H9 (cell line): ENCODE results near the gene ATAD5. TPM values are rescaled to one million over a fixed set of nuclear protein-coding genes. Genes with fewer than 3 reads are reported as not detected.
"Not testable (repeated sequence)": the region's sequence is repeated elsewhere in the genome, so short reads cannot be mapped to it uniquely, and the experiment has no call there.

Experiments
- DNase-seq: peaks from one replicate; pipeline ENCODE4 v3.0.0-alpha.2; 2017
- H2AFZ ChIP-seq: one replicate; pipeline ENCODE4 v1.6.1; 2013; ENCODE audit warnings: mild to moderate bottlenecking, low read length, control low read depth, moderate library complexity
- H2AK5ac ChIP-seq: 2 replicates; pipeline ENCODE4 v1.6.1; 2013; ENCODE audit warnings: low read length, control low read depth, mixed read lengths; ENCODE audit not compliant: insufficient read length
- H2BK120ac ChIP-seq: one replicate; pipeline ENCODE4 v1.6.1; 2013; ENCODE audit warnings: low read depth, mild to moderate bottlenecking, low read length, control low read depth, inconsistent platforms; ENCODE audit not compliant: poor library complexity, severe bottlenecking
- H2BK12ac ChIP-seq: 2 replicates; pipeline ENCODE4 v1.6.1; 2013; ENCODE audit warnings: low read length, control low read depth, mixed read lengths, low read depth; ENCODE audit not compliant: insufficient read length
- H2BK15ac ChIP-seq: 2 replicates; pipeline ENCODE4 v1.6.1; 2013; ENCODE audit warnings: low read depth, low read length, control low read depth
- H2BK20ac ChIP-seq: one replicate; pipeline ENCODE4 v1.6.1; 2013; ENCODE audit warnings: low read depth, mild to moderate bottlenecking, low read length, control low read depth, inconsistent platforms; ENCODE audit not compliant: poor library complexity, severe bottlenecking
- H2BK5ac ChIP-seq: 2 replicates; pipeline ENCODE4 v1.6.1; 2013; ENCODE audit warnings: low read length, control low read depth, mixed read lengths; ENCODE audit not compliant: insufficient read length
- H3K14ac ChIP-seq: 2 replicates; pipeline ENCODE4 v1.6.1; 2013; ENCODE audit warnings: low read length, control low read depth; ENCODE audit not compliant: insufficient read depth
- H3K18ac ChIP-seq: 2 replicates; pipeline ENCODE4 v1.6.1; 2013; ENCODE audit warnings: low read depth, mild to moderate bottlenecking, mixed read lengths, low read length, control low read depth; ENCODE audit not compliant: insufficient read length
- H3K23ac ChIP-seq: 2 replicates; pipeline ENCODE4 v1.6.1; 2013; ENCODE audit warnings: low read length, control low read depth, mixed read lengths, low read depth; ENCODE audit not compliant: insufficient read length
- H3K23me2 ChIP-seq: 2 replicates; pipeline ENCODE4 v1.6.1; 2013; ENCODE audit warnings: low read depth, mild to moderate bottlenecking, mixed read lengths, low read length, control low read depth; ENCODE audit not compliant: insufficient read length, poor library complexity, severe bottlenecking
- H3K27ac ChIP-seq: 2 replicates; pipeline ENCODE4 v1.5.1; 2013; ENCODE audit warnings: low read length, control low read depth, mixed read lengths, low read depth; ENCODE audit not compliant: insufficient read length
- H3K27me3 ChIP-seq: 2 replicates; pipeline ENCODE4 v1.6.1; 2013; ENCODE audit warnings: low read length, control low read depth, inconsistent platforms; ENCODE audit not compliant: insufficient read depth
- H3K4ac ChIP-seq: 2 replicates; pipeline ENCODE4 v1.6.1; 2013; ENCODE audit warnings: low read depth, mild to moderate bottlenecking, control low read depth, inconsistent platforms, low read length, moderate library complexity
- H3K4me1 ChIP-seq: 2 replicates; pipeline ENCODE4 v1.6.1; 2013; ENCODE audit warnings: low read length, control low read depth, inconsistent platforms; ENCODE audit not compliant: insufficient read depth
- H3K4me2 ChIP-seq: 2 replicates; pipeline ENCODE4 v1.6.1; 2013; ENCODE audit warnings: low read length, control low read depth, mixed read lengths; ENCODE audit not compliant: insufficient read length, insufficient read depth
- H3K56ac ChIP-seq: 2 replicates; pipeline ENCODE4 v1.6.1; 2013; ENCODE audit warnings: low read depth, mild to moderate bottlenecking, mixed read lengths, low read length, control low read depth; ENCODE audit not compliant: insufficient read length
- H3K79me1 ChIP-seq: 2 replicates; pipeline ENCODE4 v1.6.1; 2013; ENCODE audit warnings: low read depth, mild to moderate bottlenecking, moderate library complexity, low read length, control low read depth, inconsistent platforms; ENCODE audit not compliant: insufficient read depth, poor library complexity, severe bottlenecking
- H3K79me2 ChIP-seq: 2 replicates; pipeline ENCODE4 v1.6.1; 2013; ENCODE audit warnings: low read length, control low read depth, inconsistent platforms; ENCODE audit not compliant: insufficient read depth
- H3K9ac ChIP-seq: 2 replicates; pipeline ENCODE4 v1.6.1; 2013; ENCODE audit warnings: low read length, control low read depth, mixed read lengths; ENCODE audit not compliant: insufficient read length; ENCODE audit errors: extremely low read depth
- H3K9me3 ChIP-seq: one replicate; pipeline ENCODE4 v1.6.1; 2013; ENCODE audit warnings: low read depth, low read length, inconsistent platforms; ENCODE audit not compliant: control insufficient read depth
- H3T11ph ChIP-seq: one replicate; pipeline ENCODE4 v1.6.1; 2013; ENCODE audit warnings: mild to moderate bottlenecking, low read length, control low read depth, inconsistent platforms
- H4K20me1 ChIP-seq: one replicate; pipeline ENCODE4 v1.6.1; 2013; ENCODE audit not compliant: control insufficient read depth, insufficient read length, insufficient read depth
- H4K5ac ChIP-seq: 2 replicates; pipeline ENCODE4 v1.6.1; 2013; ENCODE audit warnings: low read depth, mild to moderate bottlenecking, mixed read lengths, low read length, control low read depth; ENCODE audit not compliant: insufficient read length
- H4K8ac ChIP-seq: replicated peaks from 2 replicates; pipeline ENCODE4 v1.6.1; 2013; ENCODE audit warnings: low read length, control low read depth, mixed read lengths, low read depth; ENCODE audit not compliant: insufficient read length
- H4K91ac ChIP-seq: 2 replicates; pipeline ENCODE4 v1.6.1; 2013; ENCODE audit warnings: low read depth, mild to moderate bottlenecking, moderate library complexity, mixed read lengths, low read length, control low read depth; ENCODE audit not compliant: insufficient read length
- H3K27ac Mint-ChIP-seq, 3 experiments: 2 replicates in 2 of 3; 3 replicates in 1 of 3; pipeline ENCODE4 v1.8.0; 2020 to 2021; ENCODE audit warnings: mixed read lengths in 3 of 3, mild to moderate bottlenecking in 1 of 3, moderate library complexity in 1 of 3
- H3K27me3 Mint-ChIP-seq: 2 replicates; pipeline ENCODE4 v1.8.0; 2021; ENCODE audit warnings: low read depth, mild to moderate bottlenecking, moderate library complexity, mixed read lengths
- H3K36me3 Mint-ChIP-seq, 3 experiments: 2 replicates in 2 of 3; 3 replicates in 1 of 3; pipeline ENCODE4 v1.8.0; 2020 to 2021; ENCODE audit warnings: low read depth in 3 of 3, mixed read lengths in 3 of 3; ENCODE audit not compliant: insufficient read depth in 1 of 3
- H3K4me1 Mint-ChIP-seq, 2 experiments: 2 replicates each; pipeline ENCODE4 v1.8.0; 2020; ENCODE audit warnings: mixed read lengths in 2 of 2
- H3K4me3 Mint-ChIP-seq, 2 experiments: 2 replicates in 1 of 2; 3 replicates in 1 of 2; pipeline ENCODE4 v1.8.0; 2020 to 2021; ENCODE audit warnings: mild to moderate bottlenecking in 2 of 2, mixed read lengths in 2 of 2, moderate library complexity in 1 of 2
- H3K9me3 Mint-ChIP-seq, 2 experiments: 2 replicates in 1 of 2; 3 replicates in 1 of 2; pipeline ENCODE4 v1.8.0; 2020; ENCODE audit warnings: mild to moderate bottlenecking in 2 of 2, mixed read lengths in 2 of 2, moderate library complexity in 1 of 2
- CTCF ChIP-seq: fragments of 200-600 bp; sonication (generic); conservative IDR thresholded peaks from 3 replicates; pipeline ENCODE4 v1.8.0; 2021; ENCODE audit warnings: antibody characterized with exemption, mild to moderate bottlenecking
- WGBS: extraction: QIAGEN DNeasy Blood & Tissue Kit; methylation state at CpG from one replicate; pipeline ENCODE4 v1.1.7; 2013; ENCODE audit warnings: missing lambda C conversion rate, low lambda C conversion rate, mixed read lengths; ENCODE audit not compliant: insufficient read length; ENCODE audit errors: extremely low coverage; 5-methylcytosine and 5-hydroxymethylcytosine counted together
- total RNA-seq: library from RNA; stranded (reverse); gene quantifications from 2 replicates; pipeline ENCODE4 v1.2.1, GENCODE V29; 2021

ATAD5 gene
- total RNA-seq, 1 experiment from 2014 or later: 27.0 TPM

GRCh38 chr17:30908717-30909420 lies 77.1 kb downstream of the ATAD5 start:
- Histone ChIP-seq H3K27ac (no peak overlapping the region), H2BK120ac (no peak overlapping the region), H3K79me2 (no peaks in the 10 kb centered on the region), H2AFZ (no peak overlapping the region), H4K20me1 (no peaks in the 10 kb centered on the region), H3T11ph (no peak overlapping the region), H3K79me1 (no peaks in the 10 kb centered on the region), H3K4me2 (no peak overlapping the region), H4K91ac (no peak overlapping the region), H3K9me3 (no peaks in the 10 kb centered on the region), H2BK12ac (no peak overlapping the region), H3K23ac (no peak overlapping the region), H4K5ac (no peak overlapping the region), H3K56ac (no peak overlapping the region), H3K9ac (no peak overlapping the region), H2BK15ac (no peak overlapping the region), H2BK5ac (no peak overlapping the region), H2BK20ac (no peak overlapping the region), H3K14ac (no peak overlapping the region), H4K8ac (no peak overlapping the region), H3K4ac (no peak overlapping the region), H3K4me1 (no peaks in the 10 kb centered on the region), H3K27me3 (no peaks in the 10 kb centered on the region), H3K18ac (no peak overlapping the region), H2AK5ac (no peak overlapping the region), H3K23me2 (peaks cover 7% of the 10 kb centered on the region)
- no CpG with 5 or more reads among the region's 3 CpGs for WGBS
- peaks cover 0 to 4% (median 2%) of the 10 kb centered on the region in 3 experiments; a peak in 4 of 7 replicates for H3K36me3 Mint-ChIP-seq
- H3K27me3 Mint-ChIP-seq: no peaks in the 10 kb centered on the region; the same call in 1 of the 2 replicates
- no peaks in the 10 kb centered on the region for H3K9me3 Mint-ChIP-seq
- H3K27ac Mint-ChIP-seq: no peak overlapping the region
- TF ChIP-seq CTCF: no peak
- H3K4me1 Mint-ChIP-seq: peaks cover 10 to 12% of the 10 kb centered on the region in 2 experiments
- H3K4me3 Mint-ChIP-seq: no peak overlapping the region
- no peak for DNase-seq

- not testable (repeated sequence) for H2BK5ac ChIP-seq, H3K79me2 ChIP-seq, H3K9me3 ChIP-seq, H2BK15ac ChIP-seq, H3K36me3 Mint-ChIP-seq, H2BK120ac ChIP-seq, H3K27me3 ChIP-seq, H4K5ac ChIP-seq, H3K79me1 ChIP-seq, H3K27ac Mint-ChIP-seq, H3K23me2 ChIP-seq, H3K4me3 Mint-ChIP-seq, H3K27ac ChIP-seq, H4K8ac ChIP-seq, H2AFZ ChIP-seq, H4K91ac ChIP-seq, H3K23ac ChIP-seq, H2AK5ac ChIP-seq, H3K4me2 ChIP-seq, H3K14ac ChIP-seq, H3K18ac ChIP-seq, H4K20me1 ChIP-seq, H3K4me1 ChIP-seq, H3K4ac ChIP-seq, DNase-seq, H3T11ph ChIP-seq, H2BK12ac ChIP-seq, H3K9me3 Mint-ChIP-seq, H3K56ac ChIP-seq, H3K27me3 Mint-ChIP-seq, H2BK20ac ChIP-seq, H3K9ac ChIP-seq
- H3K4me1 Mint-ChIP-seq: peaks cover 10 to 12% of the 10 kb centered on the region in 2 experiments
- no CpG with 5 or more reads among the region's 7 CpGs for WGBS
These were observed 78.4 kb downstream of the ATAD5 start for GRCh38 chr17:30910151-30910550.
